Hepatocyte (in vitro differentiated cells): ENCODE results near the gene AFTPH. TPM values are rescaled to one million over a fixed set of nuclear protein-coding genes. Genes with fewer than 3 reads are reported as not detected.

ENCODE experiments used
- DNase-seq: peaks from one replicate; pipeline ENCODE4 v3.0.0-alpha.2; 2016; ENCODE audit warnings: low spot score
- H2AFZ ChIP-seq: fragments of 200-600 bp; sonication (generic); 2 replicates; pipeline ENCODE4 v1.6.0; 2016; ENCODE audit warnings: antibody characterized with exemption, mild to moderate bottlenecking
- H3K27ac ChIP-seq: fragments of 200-600 bp; sonication (generic); 2 replicates; pipeline ENCODE4 v1.5.1; 2016; ENCODE audit warnings: mild to moderate bottlenecking
- H3K27me3 ChIP-seq: fragments of 200-600 bp; sonication (generic); 2 replicates; pipeline ENCODE4 v1.6.1; 2016
- H3K36me3 ChIP-seq: fragments of 200-600 bp; sonication (generic); replicated peaks from 2 replicates; pipeline ENCODE4 v1.5.1; 2016; ENCODE audit warnings: low read depth; ENCODE audit not compliant: insufficient read depth
- H3K4me1 ChIP-seq: fragments of 200-600 bp; sonication (generic); 2 replicates; pipeline ENCODE4 v1.5.1; 2016; ENCODE audit warnings: mild to moderate bottlenecking, moderate library complexity; ENCODE audit not compliant: insufficient read depth
- H3K4me2 ChIP-seq: fragments of 200-600 bp; sonication (generic); 2 replicates; pipeline ENCODE4 v1.6.0; 2016
- H3K4me3 ChIP-seq: fragments of 200-600 bp; sonication (generic); 2 replicates; pipeline ENCODE4 v1.5.1; 2016; ENCODE audit warnings: mild to moderate bottlenecking
- H3K79me2 ChIP-seq: fragments of 200-600 bp; sonication (generic); 2 replicates; pipeline ENCODE4 v1.6.0; 2017; ENCODE audit warnings: mild to moderate bottlenecking
- H3K9me2 ChIP-seq: fragments of 200-600 bp; sonication (generic); replicated peaks from 2 replicates; pipeline ENCODE4 v1.6.0; 2017; ENCODE audit warnings: mild to moderate bottlenecking; ENCODE audit not compliant: insufficient read depth
- H3K9me3 ChIP-seq: fragments of 200-600 bp; sonication (generic); 2 replicates; pipeline ENCODE4 v1.5.1; 2016; ENCODE audit warnings: low read depth, mild to moderate bottlenecking
- H4K20me1 ChIP-seq: fragments of 200-600 bp; sonication (generic); 2 replicates; pipeline ENCODE4 v1.6.0; 2016; ENCODE audit warnings: mild to moderate bottlenecking; ENCODE audit not compliant: insufficient read depth, poor library complexity, severe bottlenecking
- EZH2 ChIP-seq: fragments of 200-600 bp; sonication (generic); IDR thresholded peaks from 2 replicates; pipeline ENCODE4 v1.6.1; 2016; ENCODE audit warnings: antibody characterized with exemption, mild to moderate bottlenecking, borderline replicate concordance
- EZH2phosphoT487 ChIP-seq: fragments of 200-600 bp; sonication (generic); IDR thresholded peaks from one replicate; pipeline ENCODE4 v1.6.1; 2018; ENCODE audit warnings: antibody characterized with exemption, mild to moderate bottlenecking, low read depth, moderate library complexity; ENCODE audit not compliant: unreplicated experiment, severe bottlenecking
- WGBS: methylation state at CpG from one replicate; pipeline ENCODE4 v1.1.6; 2016; ENCODE audit warnings: low lambda C conversion rate; ENCODE audit errors: missing lambda C conversion rate; 5-methylcytosine and 5-hydroxymethylcytosine counted together
- polyA plus RNA-seq: library from polyadenylated mRNA; unstranded; fragments of >200 nt; fragmentation: Nextera tagmentation; extraction: Ambion mirVana; gene quantifications from 2 replicates; pipeline ENCODE4 v1.2.1, GENCODE V29; 2016
- total RNA-seq: library from RNA; depleted of rRNA; stranded (reverse); fragments of >200 nt; gene quantifications from 2 replicates; pipeline ENCODE4 v1.2.3, GENCODE V29; 2014
- TF ChIP-seq, protein P1 (sequence below): fragments of 200-600 bp; sonication (generic); IDR thresholded peaks from 2 replicates; pipeline ENCODE4 v1.5.1; 2016; ENCODE audit warnings: antibody characterized with exemption, mild to moderate bottlenecking; ENCODE audit not compliant: poor library complexity

The AFTPH gene
- total and polyA plus RNA-seq, 2 experiments from 2014 or later: 11.8 to 50.9 TPM

DNA sequence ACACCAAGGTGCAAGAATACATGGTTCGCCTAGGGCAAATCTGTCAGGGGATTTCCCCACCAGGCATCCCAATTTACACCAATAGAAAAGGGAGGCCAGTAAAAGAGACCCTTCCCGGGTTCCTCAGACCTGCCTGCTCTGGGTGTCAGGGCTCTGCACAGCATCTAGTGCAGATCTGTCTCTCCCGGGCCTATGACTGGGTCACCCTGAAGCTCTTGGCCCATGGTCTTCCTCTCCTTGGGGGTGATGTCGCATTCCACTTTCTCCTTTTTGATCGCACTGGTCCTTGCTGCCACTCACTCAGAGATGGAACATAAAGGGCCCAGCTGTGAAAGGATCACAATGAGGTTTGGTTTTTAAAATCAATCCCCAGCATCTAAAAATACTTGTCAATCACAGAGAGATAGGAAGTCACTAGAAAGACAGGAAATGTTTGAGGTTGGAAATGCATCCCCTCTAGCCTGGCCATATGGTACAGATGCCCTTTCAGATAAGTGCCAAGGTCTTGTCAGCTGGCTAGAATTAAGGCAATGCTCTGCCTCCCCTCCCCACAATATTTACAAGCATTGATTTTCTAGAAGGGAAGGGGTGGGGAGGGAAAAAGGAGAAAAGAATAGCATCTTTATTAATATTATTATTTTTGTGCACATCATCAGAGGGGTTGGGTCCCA is 34.9 kb upstream of the AFTPH start:
- H3K9me3 ChIP-seq: no peaks in the 10 kb centered on the region

DNA sequence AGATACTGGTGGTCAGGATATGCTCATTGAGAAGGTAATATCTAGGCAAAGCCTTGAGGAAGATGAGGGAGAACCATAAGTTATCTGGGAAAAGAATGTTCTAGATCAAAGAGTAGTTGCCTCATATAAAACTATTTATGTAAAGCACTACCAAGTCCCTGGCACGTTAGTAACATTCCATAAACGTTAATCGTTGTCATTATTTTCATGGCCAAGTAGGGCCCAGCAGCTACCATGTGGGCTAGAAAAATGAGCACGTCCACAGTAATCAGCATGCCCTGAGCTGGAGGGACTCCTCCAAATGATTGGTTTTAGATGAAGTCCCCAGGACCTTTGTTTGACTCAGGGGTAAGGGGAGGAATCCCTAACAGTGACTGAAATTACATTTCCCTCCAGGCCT is 32.7 kb upstream of the AFTPH start:
- no peak overlapping the region for H3K4me3 ChIP-seq
- H3K4me2 ChIP-seq: no peak overlapping the region
- no peaks in the 10 kb centered on the region for H3K9me3 ChIP-seq
- H3K27ac ChIP-seq: no peak overlapping the region
- H3K9me2 ChIP-seq: no peaks in the 10 kb centered on the region
- no peaks in the 10 kb centered on the region for H3K27me3 ChIP-seq
- no peak overlapping the region for H2AFZ ChIP-seq
- no peaks in the 10 kb centered on the region for H3K79me2 ChIP-seq
- WGBS: 76% methylated on average over 4 of the region's 4 CpGs
- no peak for DNase-seq
- TF ChIP-seq, protein P1, sequence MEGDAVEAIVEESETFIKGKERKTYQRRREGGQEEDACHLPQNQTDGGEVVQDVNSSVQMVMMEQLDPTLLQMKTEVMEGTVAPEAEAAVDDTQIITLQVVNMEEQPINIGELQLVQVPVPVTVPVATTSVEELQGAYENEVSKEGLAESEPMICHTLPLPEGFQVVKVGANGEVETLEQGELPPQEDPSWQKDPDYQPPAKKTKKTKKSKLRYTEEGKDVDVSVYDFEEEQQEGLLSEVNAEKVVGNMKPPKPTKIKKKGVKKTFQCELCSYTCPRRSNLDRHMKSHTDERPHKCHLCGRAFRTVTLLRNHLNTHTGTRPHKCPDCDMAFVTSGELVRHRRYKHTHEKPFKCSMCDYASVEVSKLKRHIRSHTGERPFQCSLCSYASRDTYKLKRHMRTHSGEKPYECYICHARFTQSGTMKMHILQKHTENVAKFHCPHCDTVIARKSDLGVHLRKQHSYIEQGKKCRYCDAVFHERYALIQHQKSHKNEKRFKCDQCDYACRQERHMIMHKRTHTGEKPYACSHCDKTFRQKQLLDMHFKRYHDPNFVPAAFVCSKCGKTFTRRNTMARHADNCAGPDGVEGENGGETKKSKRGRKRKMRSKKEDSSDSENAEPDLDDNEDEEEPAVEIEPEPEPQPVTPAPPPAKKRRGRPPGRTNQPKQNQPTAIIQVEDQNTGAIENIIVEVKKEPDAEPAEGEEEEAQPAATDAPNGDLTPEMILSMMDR: no peak
- TF ChIP-seq EZH2phosphoT487 (no peak), EZH2 (no peak)
- H4K20me1 ChIP-seq: no peaks in the 10 kb centered on the region
- no peaks in the 10 kb centered on the region for H3K36me3 ChIP-seq
- H3K4me1 ChIP-seq: no peaks in the 10 kb centered on the region

More for the DNA sequence above, 34.9 kb upstream of the AFTPH start:
- no peak overlapping the region for H2AFZ ChIP-seq
- no peaks in the 10 kb centered on the region for H3K27me3 ChIP-seq
- WGBS: 91% methylated on average over 5 of the region's 5 CpGs
- H3K27ac ChIP-seq: no peak overlapping the region
- H3K9me2 ChIP-seq: no peaks in the 10 kb centered on the region
- H3K4me3 ChIP-seq: no peak overlapping the region
- H3K79me2 ChIP-seq: no peaks in the 10 kb centered on the region
- no peaks in the 10 kb centered on the region for H3K4me1 ChIP-seq
- no peaks in the 10 kb centered on the region for H4K20me1 ChIP-seq
- DNase-seq: no peak
- TF ChIP-seq EZH2: no peak
- TF ChIP-seq EZH2phosphoT487: no peak
- TF ChIP-seq, protein P1: no peak
- no peak overlapping the region for H3K4me2 ChIP-seq
- no peaks in the 10 kb centered on the region for H3K36me3 ChIP-seq

DNA sequence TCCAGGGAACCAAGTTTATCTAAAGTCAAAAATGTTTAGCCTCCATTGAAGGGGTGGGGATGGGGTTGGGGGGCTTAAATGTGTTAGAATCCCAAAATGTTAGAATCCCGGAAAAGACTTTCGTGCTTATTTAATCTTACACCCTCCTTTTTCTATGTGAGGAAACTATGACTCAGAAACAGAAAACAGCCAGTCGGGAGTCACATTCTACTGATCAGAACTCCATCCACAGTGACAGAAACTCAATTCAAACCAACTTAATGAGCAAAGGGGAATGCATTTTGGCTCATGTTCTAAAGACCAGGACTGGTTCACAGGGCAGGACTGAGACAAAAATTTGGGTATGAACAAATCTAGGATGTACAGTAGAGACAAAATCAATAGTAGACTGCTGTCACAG is 31.9 kb upstream of the AFTPH start:
- Histone ChIP-seq H3K4me1 (no peaks in the 10 kb centered on the region), H3K9me2 (no peaks in the 10 kb centered on the region), H3K27ac (no peak overlapping the region), H3K4me3 (no peak overlapping the region), H3K27me3 (no peaks in the 10 kb centered on the region), H3K36me3 (no peaks in the 10 kb centered on the region), H3K79me2 (no peaks in the 10 kb centered on the region), H4K20me1 (no peaks in the 10 kb centered on the region), H3K9me3 (no peaks in the 10 kb centered on the region), H2AFZ (no peak overlapping the region), H3K4me2 (no peak overlapping the region)
- TF ChIP-seq EZH2phosphoT487 (no peak), EZH2 (no peak)
- TF ChIP-seq, protein P1: no peak
- WGBS: 96% methylated on average over 3 of the region's 3 CpGs
- no peak for DNase-seq

DNA sequence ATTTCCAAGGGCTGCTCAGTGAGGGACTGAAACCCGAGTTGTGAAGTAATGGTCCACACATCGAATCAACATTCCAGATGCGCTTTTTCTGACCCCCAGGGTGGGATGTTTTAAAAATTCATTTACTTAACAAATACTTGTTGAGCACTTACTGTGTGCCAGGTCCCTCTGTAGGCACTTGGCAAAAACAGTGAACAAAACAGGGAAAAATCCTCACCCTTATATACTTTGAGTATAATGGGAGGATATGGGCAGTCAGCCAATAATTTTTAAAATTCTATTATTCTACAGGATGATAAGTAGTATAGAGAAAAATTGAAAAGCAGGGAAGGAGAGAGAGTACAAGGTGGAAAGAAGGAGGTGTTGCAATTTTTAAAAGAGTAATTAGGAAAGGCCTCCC is 31.3 kb upstream of the AFTPH start:
- H3K4me2 ChIP-seq: no peak overlapping the region
- no peaks in the 10 kb centered on the region for H4K20me1 ChIP-seq
- no peaks in the 10 kb centered on the region for H3K4me1 ChIP-seq
- H3K79me2 ChIP-seq: no peaks in the 10 kb centered on the region
- H3K4me3 ChIP-seq: no peak overlapping the region
- no peak overlapping the region for H2AFZ ChIP-seq
- DNase-seq: no peak
- no peaks in the 10 kb centered on the region for H3K36me3 ChIP-seq
- no peaks in the 10 kb centered on the region for H3K9me2 ChIP-seq
- no peaks in the 10 kb centered on the region for H3K27me3 ChIP-seq
- H3K9me3 ChIP-seq: no peaks in the 10 kb centered on the region
- H3K27ac ChIP-seq: no peak overlapping the region
- TF ChIP-seq EZH2phosphoT487: no peak
- TF ChIP-seq, protein P1: no peak
- no peak for TF ChIP-seq EZH2
- 68% methylated on average over 3 of the region's 3 CpGs for WGBS
